Endothelial cell of umbilical vein (primary cell): ENCODE results near the gene SPTBN5.

ENCODE experiments used
- MYC ChIP-seq: IDR thresholded peaks from one replicate; pipeline ENCODE4 v1.6.1; 2011; ENCODE audit warnings: mild to moderate bottlenecking, low read depth, low read length
- POLR2A ChIP-seq: IDR thresholded peaks from 2 replicates; pipeline ENCODE4 v1.6.1; 2012; ENCODE audit warnings: low read depth, mild to moderate bottlenecking, control low read depth, low read length
- POLR2AphosphoS5 ChIP-seq: IDR thresholded peaks from 2 replicates; pipeline ENCODE4 v1.6.1; 2012; ENCODE audit warnings: low read depth, mild to moderate bottlenecking, control low read depth, low read length, moderate library complexity; ENCODE audit not compliant: insufficient read depth
- TF ChIP-seq, protein P1 (sequence below), 2 donors: IDR thresholded peaks; 1 replicate in 1 of 2; 2 replicates in 1 of 2; pipeline ENCODE4 v1.5.1; 2011; ENCODE audit warnings: low read length in 2 of 2, mild to moderate bottlenecking in 2 of 2, moderate library complexity in 2 of 2, control low read depth in 1 of 2, inconsistent platforms in 1 of 2, low read depth in 1 of 2; ENCODE audit not compliant: insufficient read depth in 1 of 2; ENCODE audit errors: extremely low read depth in 1 of 2

GRCh38 chr15:41923401-41923997 lies 29.6 kb upstream of the SPTBN5 start:
- TF ChIP-seq POLR2A: no peak
- TF ChIP-seq MYC: no peak
- no peak for TF ChIP-seq POLR2AphosphoS5
- TF ChIP-seq, protein P1, sequence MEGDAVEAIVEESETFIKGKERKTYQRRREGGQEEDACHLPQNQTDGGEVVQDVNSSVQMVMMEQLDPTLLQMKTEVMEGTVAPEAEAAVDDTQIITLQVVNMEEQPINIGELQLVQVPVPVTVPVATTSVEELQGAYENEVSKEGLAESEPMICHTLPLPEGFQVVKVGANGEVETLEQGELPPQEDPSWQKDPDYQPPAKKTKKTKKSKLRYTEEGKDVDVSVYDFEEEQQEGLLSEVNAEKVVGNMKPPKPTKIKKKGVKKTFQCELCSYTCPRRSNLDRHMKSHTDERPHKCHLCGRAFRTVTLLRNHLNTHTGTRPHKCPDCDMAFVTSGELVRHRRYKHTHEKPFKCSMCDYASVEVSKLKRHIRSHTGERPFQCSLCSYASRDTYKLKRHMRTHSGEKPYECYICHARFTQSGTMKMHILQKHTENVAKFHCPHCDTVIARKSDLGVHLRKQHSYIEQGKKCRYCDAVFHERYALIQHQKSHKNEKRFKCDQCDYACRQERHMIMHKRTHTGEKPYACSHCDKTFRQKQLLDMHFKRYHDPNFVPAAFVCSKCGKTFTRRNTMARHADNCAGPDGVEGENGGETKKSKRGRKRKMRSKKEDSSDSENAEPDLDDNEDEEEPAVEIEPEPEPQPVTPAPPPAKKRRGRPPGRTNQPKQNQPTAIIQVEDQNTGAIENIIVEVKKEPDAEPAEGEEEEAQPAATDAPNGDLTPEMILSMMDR (IDR thresholded peaks at IDR 0.05; ENCODE audit: extremely low read depth in 1 of 2, insufficient read depth in 1 of 2, low read depth in 1 of 2, low read length in 2 of 2): no peak
